Endometrium (tissue), 2 donors: ENCODE measurements around the gene SPSB4.

ENCODE experiments used
- FAIRE-seq: peaks from 2 replicates; lab custom pipeline; 2012; peaks lifted over from hg19 to GRCh38; lab: Jason Lieb, UNC
- donor health status: control.
- donor health status: control.

The SPSB4 gene

DNA sequence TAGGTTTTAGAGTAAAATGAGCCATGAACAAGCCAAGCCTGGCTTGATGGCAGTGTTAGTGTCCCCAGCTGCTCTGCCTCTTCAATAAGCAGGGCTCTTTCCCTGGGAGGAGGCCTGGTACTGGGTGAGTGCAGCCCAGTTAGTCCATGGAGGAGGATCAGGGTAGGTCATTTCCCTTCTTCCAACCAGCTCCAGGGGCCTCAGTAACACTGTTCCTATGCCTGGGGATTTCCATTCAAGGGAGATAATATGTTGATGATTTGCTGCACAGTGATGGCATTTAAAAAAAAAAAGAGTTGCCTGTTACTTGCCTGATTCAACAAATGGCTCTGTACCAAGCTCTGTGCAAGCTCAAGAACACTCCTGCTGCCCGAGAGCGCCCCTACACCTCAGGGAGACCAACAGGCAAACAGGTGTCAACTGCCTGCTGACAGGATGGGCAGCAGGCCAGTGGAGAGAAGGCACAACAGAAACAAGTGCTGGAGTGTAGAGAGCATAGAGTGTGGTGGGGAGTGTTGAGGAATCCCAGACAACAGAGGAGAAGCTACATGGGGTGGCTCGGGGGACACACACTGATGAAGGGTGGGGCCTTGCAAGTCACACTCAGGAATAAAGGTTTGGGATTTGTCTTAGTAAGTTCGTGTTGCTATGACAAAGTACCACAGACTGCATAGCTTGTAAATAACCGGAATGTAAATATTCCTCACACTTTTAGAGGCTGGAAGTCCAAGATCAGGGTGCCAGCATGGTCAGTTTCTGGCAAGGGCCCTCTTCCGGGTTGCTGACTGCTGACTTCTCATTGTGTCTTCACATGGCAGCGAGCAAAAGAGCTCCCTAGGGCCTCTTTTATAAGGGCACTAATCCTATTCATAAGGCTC lies 101.9 kb downstream of the SPSB4 start:
- no peak for FAIRE-seq

DNA sequence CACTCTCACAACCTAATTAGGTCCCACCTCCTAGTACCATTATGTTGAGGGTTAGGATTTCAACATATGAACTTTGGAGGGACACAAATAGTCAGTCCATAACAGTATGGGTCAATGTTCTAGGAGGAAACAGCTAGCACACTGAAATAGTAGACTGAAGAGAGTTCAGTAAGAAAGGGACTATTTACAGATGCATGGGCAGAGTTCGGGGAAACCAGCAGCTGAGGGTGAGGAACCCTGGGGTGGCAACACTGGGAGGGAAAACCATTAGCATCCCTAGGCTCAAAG lies 102.5 kb downstream of the SPSB4 start:
- FAIRE-seq, result no peak

- FAIRE-seq, result no peak
These were observed 113.7 kb downstream of the SPSB4 start for GRCh38 chr3:141164852-141165251.

DNA sequence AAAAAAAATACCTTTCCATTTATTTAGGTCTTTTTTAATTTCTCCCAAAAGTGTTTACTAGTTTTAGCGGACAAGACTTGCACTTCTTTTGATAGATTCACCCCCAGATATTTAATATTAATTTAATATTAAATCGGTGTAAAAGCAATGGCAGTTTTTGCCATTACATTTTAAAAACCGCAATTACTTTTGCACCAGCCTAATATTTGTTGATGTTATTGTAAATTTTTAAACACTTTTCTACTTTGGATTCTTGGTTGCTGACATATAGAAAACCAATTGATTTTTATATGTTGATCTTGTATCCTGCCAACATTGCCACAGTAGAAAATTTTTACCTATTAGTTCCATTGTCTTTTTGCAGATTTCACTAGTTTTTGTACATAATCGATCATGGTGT lies 116.5 kb downstream of the SPSB4 start:
- FAIRE-seq, result no peak

GRCh38 chr3:141170678-141171295 lies 119.6 kb downstream of the SPSB4 start:
- no peak for FAIRE-seq

DNA sequence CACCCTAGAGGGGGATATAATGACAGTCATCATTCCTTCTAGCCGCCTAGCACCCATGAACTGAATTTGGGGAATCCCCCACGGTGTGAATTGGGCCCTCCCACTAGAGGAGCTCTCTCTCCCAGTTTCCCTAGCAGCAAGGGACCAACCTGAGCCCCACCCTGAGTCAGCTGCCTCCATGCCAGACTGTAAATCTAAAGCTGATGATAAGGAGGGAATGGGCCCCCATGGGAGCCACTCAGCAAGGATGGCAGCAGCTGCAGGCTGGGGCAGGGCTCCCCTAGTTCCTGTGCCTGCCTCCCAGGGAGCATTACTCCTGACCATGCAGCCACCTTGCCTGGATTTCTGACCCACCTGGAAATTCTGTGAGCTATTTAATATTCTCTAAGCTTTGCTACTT lies 123.5 kb downstream of the SPSB4 start:
- no peak for FAIRE-seq

DNA sequence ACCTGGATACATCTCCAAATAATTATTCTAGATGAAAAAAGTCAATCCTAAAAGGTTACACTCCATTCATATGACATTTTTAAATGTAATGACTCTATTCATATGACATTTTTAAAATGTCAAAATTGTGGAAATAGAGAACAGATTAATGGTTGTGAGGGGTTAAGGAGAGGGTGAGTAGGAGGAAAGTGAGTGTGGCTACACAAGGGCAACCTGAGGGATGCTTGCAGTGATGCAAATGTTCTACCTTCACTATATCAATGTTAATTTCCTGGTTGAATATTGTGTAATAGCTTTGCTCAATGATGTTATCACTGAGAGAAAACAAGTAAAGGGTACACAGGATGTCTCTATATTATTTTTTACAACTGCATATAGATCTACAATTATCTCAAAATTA lies 125.6 kb downstream of the SPSB4 start:
- no peak for FAIRE-seq

DNA sequence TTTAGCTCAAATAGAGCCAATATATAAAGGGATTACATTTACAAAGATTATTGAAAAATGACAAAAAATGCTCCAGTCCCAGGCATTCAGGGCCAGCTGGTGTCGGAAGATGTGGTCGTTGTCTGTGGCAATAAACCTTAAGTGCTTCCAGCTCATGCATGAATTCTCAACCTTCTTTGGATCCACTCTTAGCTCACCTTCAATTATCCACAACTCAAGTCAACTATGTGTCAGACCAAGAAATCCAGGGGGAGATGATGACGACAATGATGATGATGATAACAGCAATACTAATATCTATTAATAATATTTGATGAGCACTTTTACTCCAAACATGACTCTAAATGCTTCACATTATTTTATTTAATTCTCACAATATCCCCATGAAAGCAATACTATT lies 126.9 kb downstream of the SPSB4 start:
- FAIRE-seq, result no peak

GRCh38 chr3:141178551-141178950 lies 127.4 kb downstream of the SPSB4 start:
- FAIRE-seq, result no peak

GRCh38 chr3:141179983-141180382 lies 128.8 kb downstream of the SPSB4 start:
- no peak for FAIRE-seq

DNA sequence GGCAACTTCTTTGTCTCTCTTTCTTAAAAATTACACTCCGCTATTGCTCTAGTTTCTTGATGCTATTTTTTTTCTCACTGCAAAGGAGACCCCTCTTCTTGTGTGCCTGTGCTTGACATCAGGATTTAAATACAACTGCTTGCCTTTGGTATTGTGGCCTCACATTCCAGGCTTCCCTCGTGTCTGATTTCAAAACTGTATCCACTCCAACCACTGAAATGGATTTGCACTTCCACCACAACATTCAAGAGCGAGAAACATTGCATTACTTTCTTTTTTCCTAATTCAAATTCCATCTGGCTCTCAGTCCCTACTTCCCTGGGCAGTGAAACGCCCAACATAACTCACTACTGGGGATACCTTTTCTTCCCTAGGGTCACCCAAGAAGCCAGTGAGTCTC lies 130.0 kb downstream of the SPSB4 start:
- FAIRE-seq, result no peak

GRCh38 chr3:141181819-141182218 lies 130.7 kb downstream of the SPSB4 start:
- FAIRE-seq, result no peak

DNA sequence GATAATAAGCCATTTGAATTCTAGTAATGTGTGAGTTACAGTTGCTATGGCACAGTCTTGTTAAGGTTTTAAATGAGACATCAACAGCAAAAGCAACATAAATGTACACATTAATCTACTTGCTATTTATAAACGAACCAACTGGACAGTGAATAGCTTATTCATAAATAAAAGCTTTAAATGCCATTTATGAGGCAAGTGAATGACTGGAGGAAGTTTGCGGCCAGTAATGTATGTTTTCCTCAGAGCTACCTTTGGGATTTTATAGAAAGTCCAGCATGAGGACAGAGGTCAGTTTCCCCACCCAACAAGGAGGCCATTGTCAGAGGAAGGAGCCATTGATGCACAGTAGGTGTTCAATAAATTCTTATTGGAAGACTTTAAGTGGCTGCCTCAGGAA lies 132.5 kb downstream of the SPSB4 start:
- no peak for FAIRE-seq

DNA sequence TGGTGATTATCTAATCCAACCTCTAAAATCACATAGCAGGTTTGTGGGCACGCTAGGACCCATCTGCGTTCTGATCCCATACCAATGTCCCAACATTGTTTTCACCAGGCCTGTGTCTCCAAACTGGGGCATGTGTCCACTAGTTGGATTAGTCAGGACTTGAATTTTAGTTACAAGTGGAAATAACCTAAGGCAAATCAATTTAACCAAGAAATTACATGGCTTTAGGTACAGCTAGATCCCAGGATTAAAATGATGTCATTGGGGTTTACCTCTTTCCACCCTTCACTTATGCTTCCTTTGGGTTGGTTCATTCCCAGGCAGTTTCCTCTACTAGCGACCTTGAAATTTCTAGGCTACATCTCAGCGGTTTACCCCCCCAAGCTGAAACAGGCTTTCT lies 133.3 kb downstream of the SPSB4 start:
- FAIRE-seq, result no peak

- FAIRE-seq, result no peak
These were observed 140.1 kb downstream of the SPSB4 start for GRCh38 chr3:141191097-141191749.

DNA sequence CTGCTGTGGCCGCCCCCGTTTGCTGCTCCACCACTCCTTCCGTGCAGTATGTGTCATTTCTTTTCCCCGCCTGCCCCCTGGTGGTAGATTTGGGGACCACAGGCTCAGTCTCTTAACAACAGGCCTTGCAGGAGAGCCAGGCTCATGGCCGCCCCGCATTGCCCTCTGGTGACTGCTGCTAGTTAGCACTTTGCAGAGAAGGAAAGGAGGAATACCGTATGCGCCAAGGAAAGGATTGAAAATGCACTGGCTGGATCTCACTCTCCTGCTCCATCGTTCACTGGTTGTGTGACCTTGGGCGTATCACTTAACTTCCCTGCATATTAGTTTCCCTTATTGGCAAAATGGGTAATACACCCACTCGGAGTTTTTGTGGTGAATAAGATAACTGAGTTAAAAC lies 141.2 kb downstream of the SPSB4 start:
- peak; percentile 91 for FAIRE-seq

- FAIRE-seq, result no peak
These were observed 142.1 kb downstream of the SPSB4 start for GRCh38 chr3:141193066-141193830.
